Measurements from ENCODE around the gene CDK2AP2.

CDK2AP2 gene

DNA sequence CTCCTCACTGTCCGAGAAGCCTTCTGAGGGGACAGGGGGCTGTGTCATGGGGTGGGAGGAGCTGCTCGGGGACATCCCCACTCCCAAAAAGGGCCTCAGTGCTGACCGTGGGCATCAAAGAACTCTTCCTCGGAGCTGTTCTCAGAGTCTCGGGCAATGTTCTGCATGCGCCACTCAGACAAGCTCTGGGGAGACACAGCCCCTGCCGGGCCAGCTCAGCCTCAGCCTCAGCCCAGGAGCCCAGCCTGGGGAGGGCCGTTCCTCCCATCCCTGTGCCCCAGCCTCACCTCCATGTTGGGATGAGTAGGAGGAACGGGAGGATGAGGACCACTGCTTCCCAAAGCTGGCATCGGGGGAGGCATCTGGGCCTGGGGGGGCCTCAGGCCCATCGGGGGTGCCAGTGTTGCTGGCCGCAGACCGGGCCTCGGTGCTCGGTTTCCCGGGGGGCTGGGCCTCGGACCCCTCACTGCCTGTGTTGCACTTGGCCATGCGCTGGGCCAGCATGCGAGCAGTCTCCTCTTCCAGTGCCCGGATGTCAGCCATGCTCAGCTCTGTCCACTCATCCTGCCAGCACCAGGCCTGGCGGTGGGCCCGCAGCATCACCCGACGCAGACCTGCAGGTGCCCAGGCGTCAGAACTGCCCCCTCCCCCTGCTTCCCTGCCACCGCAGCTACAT lies 8.0 kb downstream of the CDK2AP2 start:
- H3K27ac Mint-ChIP-seq: no peak overlapping the region
- peaks cover 7% of the 10 kb centered on the region for H3K4me1 Mint-ChIP-seq
- H3K36me3 Mint-ChIP-seq (ENCODE audit: low read depth): peaks cover 10% of the 10 kb centered on the region
- H3K9me3 Mint-ChIP-seq: no peaks in the 10 kb centered on the region
- peaks cover 13% of the 10 kb centered on the region for H3K27me3 Mint-ChIP-seq (ENCODE audit: low read depth)
- TF ChIP-seq CTCF (IDR thresholded peaks at IDR 0.05; ENCODE audit: unreplicated experiment in 3 of 3): no peak
- no peak overlapping the region for H3K4me3 Mint-ChIP-seq

DNA sequence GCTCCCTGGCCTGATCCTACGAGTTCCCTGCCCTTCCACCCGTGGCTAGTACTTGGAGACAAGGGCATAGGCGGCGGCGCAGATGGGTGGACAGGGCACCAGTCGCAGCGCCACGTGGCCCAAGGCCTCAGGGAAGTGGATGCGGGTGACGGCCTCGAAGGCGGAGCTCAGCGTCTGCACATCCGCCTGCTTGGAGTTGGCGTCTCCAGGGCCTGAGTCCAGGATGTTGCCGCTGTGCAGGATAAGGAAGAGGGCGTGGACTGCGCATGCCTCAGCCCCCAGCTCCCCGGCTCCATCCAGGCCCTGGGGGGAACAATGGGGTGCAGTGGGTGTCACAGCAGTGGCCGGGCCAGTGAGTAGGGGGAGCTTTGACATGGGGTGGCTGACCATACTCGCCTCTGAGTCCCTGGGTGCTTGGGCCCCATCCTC lies 9.4 kb downstream of the CDK2AP2 start:
- TF ChIP-seq CTCF (IDR thresholded peaks at IDR 0.05; ENCODE audit: unreplicated experiment in 3 of 3): no peak
- Mint-ChIP-seq H3K4me1 (peaks cover 7% of the 10 kb centered on the region), H3K27me3 (ENCODE audit: low read depth) (peaks cover 9% of the 10 kb centered on the region), H3K36me3 (ENCODE audit: low read depth) (peaks cover 10% of the 10 kb centered on the region), H3K9me3 (no peaks in the 10 kb centered on the region), H3K27ac (no peak overlapping the region), H3K4me3 (no peak overlapping the region)

DNA sequence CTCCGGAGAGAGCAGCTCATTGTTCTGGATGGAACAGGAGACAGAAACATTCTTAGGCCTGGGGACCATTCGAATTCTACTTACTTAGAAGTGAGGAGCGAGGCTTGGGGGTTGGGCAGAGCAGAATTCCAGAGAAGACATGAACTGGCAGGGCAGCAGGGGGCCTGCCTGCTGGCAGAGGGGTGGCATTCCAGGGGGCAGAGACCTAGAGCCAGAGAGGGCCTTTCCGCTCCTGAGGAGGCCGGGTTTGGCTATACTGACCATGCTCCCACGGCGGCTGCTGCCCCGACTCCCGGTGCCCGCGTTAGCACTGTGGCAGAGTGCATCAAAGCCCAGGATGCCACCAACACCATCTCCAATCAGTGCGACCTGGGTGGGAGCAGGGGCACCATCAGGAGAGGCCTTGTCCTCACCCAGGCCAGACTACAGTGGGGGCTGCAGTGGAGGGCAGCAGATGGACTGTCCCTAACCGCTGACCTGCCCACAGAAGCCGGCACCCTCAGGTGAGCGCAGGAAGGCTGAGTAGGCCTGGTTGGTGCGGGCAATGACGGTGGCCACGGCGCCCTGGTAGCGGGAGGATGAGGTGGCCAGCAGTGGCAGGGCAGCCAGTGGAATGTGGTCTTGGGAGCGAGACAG lies 10.2 kb downstream of the CDK2AP2 start:
- no peak for TF ChIP-seq CTCF (IDR thresholded peaks at IDR 0.05; ENCODE audit: unreplicated experiment in 3 of 3)
- Mint-ChIP-seq H3K36me3 (ENCODE audit: low read depth) (peaks cover 10% of the 10 kb centered on the region), H3K9me3 (no peaks in the 10 kb centered on the region), H3K4me1 (peaks cover 2% of the 10 kb centered on the region), H3K27ac (no peak overlapping the region), H3K4me3 (no peak overlapping the region), H3K27me3 (ENCODE audit: low read depth) (peaks cover 5% of the 10 kb centered on the region)

- Mint-ChIP-seq H3K4me1 (no peaks in the 10 kb centered on the region), H3K36me3 (ENCODE audit: low read depth) (peaks cover 8% of the 10 kb centered on the region), H3K27ac (no peak overlapping the region), H3K27me3 (ENCODE audit: low read depth) (no peaks in the 10 kb centered on the region), H3K9me3 (no peaks in the 10 kb centered on the region), H3K4me3 (no peak overlapping the region)
- no peak for TF ChIP-seq CTCF (IDR thresholded peaks at IDR 0.05; ENCODE audit: unreplicated experiment in 3 of 3)
Measured at GRCh38 chr11:67496113-67496512, 11.8 kb downstream of the CDK2AP2 start.

GRCh38 chr11:67495234-67496005 lies 12.5 kb downstream of the CDK2AP2 start:
- H3K4me1 Mint-ChIP-seq: no peaks in the 10 kb centered on the region
- TF ChIP-seq CTCF (IDR thresholded peaks at IDR 0.05; ENCODE audit: unreplicated experiment in 3 of 3): no peak

More at GRCh38 chr11:67495234-67496005, 12.5 kb downstream of the CDK2AP2 start:
- Mint-ChIP-seq H3K9me3 (no peaks in the 10 kb centered on the region), H3K27ac (no peak overlapping the region), H3K27me3 (ENCODE audit: low read depth) (no peaks in the 10 kb centered on the region), H3K4me3 (no peak overlapping the region), H3K36me3 (ENCODE audit: low read depth) (peaks cover 3% of the 10 kb centered on the region)
